ENCODE data around the gene GNAT1. TPM values are rescaled to one million over a fixed set of nuclear protein-coding genes. Genes with fewer than 3 reads are reported as not detected.

The GNAT1 gene
- total and polyA plus RNA-seq, 2 of the 13 experiments (the other 11 are each of a cell fraction or from before 2014, with no cell fraction given), result 0.15 TPM; not detected in 1

GRCh38 chr3:50210510-50211367, 19.3 kb downstream of the GNAT1 start (continued):
- TF ChIP-seq ZBTB40 (IDR thresholded peaks at IDR 0.05), result no peak
- TF ChIP-seq ZBTB40 (CRISPR knock-in tag; IDR thresholded peaks at IDR 0.05), result no peak; the same call in 1 of the 2 replicates
- peak; percentile 88 for TF ChIP-seq HIC2 (CRISPR knock-in tag; IDR thresholded peaks at IDR 0.05; ENCODE audit: low read depth)
- TF ChIP-seq ZSCAN21 (CRISPR knock-in tag; IDR thresholded peaks at IDR 0.05; ENCODE audit: borderline replicate concordance), result 0 out of 2 replicates have a peak, but pooled peaks have one; percentile 15
- no peak for TF ChIP-seq MYNN (CRISPR knock-in tag; IDR thresholded peaks at IDR 0.05; ENCODE audit: low read depth)
- TF ChIP-seq MBNL3 (CRISPR knock-in tag; conservative IDR thresholded peaks at IDR 0.05), result no peak
- no peak for TF ChIP-seq SRF (IDR thresholded peaks at IDR 0.05; ENCODE audit: low read depth, low read length)
- peak; percentile 91; the same call in 1 of the 2 replicates for TF ChIP-seq PAXIP1 (CRISPR knock-in tag; conservative IDR thresholded peaks at IDR 0.05)
- peak; percentile 81 for TF ChIP-seq TARDBP (CRISPR knock-in tag; IDR thresholded peaks at IDR 0.05)
- peak; percentile 74 for TF ChIP-seq MAZ (IDR thresholded peaks at IDR 0.05; ENCODE audit: borderline replicate concordance, low read depth, low read length)
- no peak; the same call in 1 of the 2 replicates for TF ChIP-seq MAZ (CRISPR knock-in tag; IDR thresholded peaks at IDR 0.05; ENCODE audit: low read depth)

All from HepG2 (cell line).